Activated CD4-positive, alpha-beta memory T cell treated with anti-CD3 and anti-CD28 coated beads for 36 hours (primary cell): Measurements from ENCODE around the gene RYR2. TPM values are rescaled to one million over a fixed set of nuclear protein-coding genes. Genes with fewer than 3 reads are reported as not detected.

ENCODE experiments used
- CTCF ChIA-PET: fragments of 350-600 bp; sonication (Branson Sonifier 250); formaldehyde crosslinking; loops from one replicate; lab custom pipeline; 2021; ENCODE audit warnings: antibody characterized with exemption, inconsistent platforms; lab: Charles Lee
- POLR2A ChIA-PET: fragments of 350-600 bp; sonication (Branson Sonifier 250); formaldehyde crosslinking; loops from one replicate; lab custom pipeline; 2021; ENCODE audit warnings: antibody characterized with exemption; lab: Charles Lee
- DNase-seq: peaks from one replicate; pipeline ENCODE4 v3.0.0-alpha.2; 2020
- H3K27ac Mint-ChIP-seq: one replicate; pipeline ENCODE4 v1.8.0; 2021; ENCODE audit warnings: mixed read lengths
- H3K27me3 Mint-ChIP-seq: one replicate; pipeline ENCODE4 v1.8.0; 2021; ENCODE audit warnings: mixed read lengths
- H3K36me3 Mint-ChIP-seq: one replicate; pipeline ENCODE4 v1.8.0; 2021; ENCODE audit warnings: mixed read lengths
- H3K4me1 Mint-ChIP-seq: one replicate; pipeline ENCODE4 v1.8.0; 2021; ENCODE audit warnings: low read depth, mixed read lengths
- H3K4me3 Mint-ChIP-seq: one replicate; pipeline ENCODE4 v1.8.0; 2021; ENCODE audit warnings: mild to moderate bottlenecking, mixed read lengths
- H3K9me3 Mint-ChIP-seq: one replicate; pipeline ENCODE4 v1.8.0; 2021; ENCODE audit warnings: mixed read lengths
- intact Hi-C: fragments of 100-400 bp; cut with micrococcal nuclease; formaldehyde crosslinking; loops from one replicate; pipeline ENCODE4 v1.15.1; 2023
- total RNA-seq, 2 experiments: library from RNA; stranded (reverse); gene quantifications; one replicate each; pipeline ENCODE4 v1.2.3, GENCODE V29; 2021

RYR2 gene
- total RNA-seq, 2 experiments from 2014 or later, result 0.02 TPM

- CTCF ChIA-PET, result interaction anchor here (1.4 kb wide), 1 partner anchor 8 kb away, joined by 3 read pairs; no protein-coding TSS in a partner anchor
- H3K36me3 Mint-ChIP-seq, result no peaks in the 10 kb centered on the region
- H3K27ac Mint-ChIP-seq, result no peak overlapping the region
- POLR2A ChIA-PET, result no interaction called here
- H3K9me3 Mint-ChIP-seq, result no peaks in the 10 kb centered on the region
- intact Hi-C loops, result no loop called here
- no peak for DNase-seq
- no peak overlapping the region for H3K4me3 Mint-ChIP-seq
- H3K4me1 Mint-ChIP-seq, result no peaks in the 10 kb centered on the region
- H3K27me3 Mint-ChIP-seq, result no peaks in the 10 kb centered on the region
Observed at GRCh38 chr1:237539055-237539454, 497.1 kb downstream of the RYR2 start.

- Mint-ChIP-seq H3K4me3 (no peak overlapping the region), H3K4me1 (no peaks in the 10 kb centered on the region), H3K27ac (no peak overlapping the region), H3K9me3 (no peaks in the 10 kb centered on the region), H3K36me3 (no peaks in the 10 kb centered on the region), H3K27me3 (no peaks in the 10 kb centered on the region)
- intact Hi-C loops, result no loop called here
- ChIA-PET CTCF (no interaction called here), POLR2A (no interaction called here)
- no peak for DNase-seq
Observed at GRCh38 chr1:237542525-237543418, 500.8 kb downstream of the RYR2 start.

- POLR2A ChIA-PET, result no interaction called here
- intact Hi-C loops, result no loop called here
- no peaks in the 10 kb centered on the region for H3K36me3 Mint-ChIP-seq
Observed at GRCh38 chr1:237553078-237553477, 511.1 kb downstream of the RYR2 start.

GRCh38 chr1:237556911-237557310 is 514.9 kb downstream of the RYR2 start:
- no peaks in the 10 kb centered on the region for H3K4me1 Mint-ChIP-seq
- DNase-seq, result no peak
- intact Hi-C loops, result no loop called here
- peaks cover 6% of the 10 kb centered on the region for H3K9me3 Mint-ChIP-seq
- POLR2A ChIA-PET, result no interaction called here
- peaks cover 20% of the 10 kb centered on the region for H3K27me3 Mint-ChIP-seq
- H3K36me3 Mint-ChIP-seq, result no peaks in the 10 kb centered on the region
- no peak overlapping the region for H3K4me3 Mint-ChIP-seq
- CTCF ChIA-PET, result interaction anchor here (1.1 kb wide), 1 partner anchor 10 kb away, joined by 3 read pairs; no protein-coding TSS in a partner anchor
- no peak overlapping the region for H3K27ac Mint-ChIP-seq

More at GRCh38 chr1:237553078-237553477, 511.1 kb downstream of the RYR2 start:
- Mint-ChIP-seq H3K4me1 (no peaks in the 10 kb centered on the region), H3K27ac (no peak overlapping the region), H3K4me3 (no peak overlapping the region), H3K9me3 (peaks cover 2% of the 10 kb centered on the region), H3K27me3 (peaks cover 6% of the 10 kb centered on the region)
- DNase-seq, result no peak
- CTCF ChIA-PET, result no interaction called here

GRCh38 chr1:237562242-237562823 is 520.3 kb downstream of the RYR2 start:
- Mint-ChIP-seq H3K27ac (no peak overlapping the region), H3K4me3 (no peak overlapping the region), H3K27me3 (peaks cover 17% of the 10 kb centered on the region), H3K36me3 (no peaks in the 10 kb centered on the region), H3K4me1 (no peaks in the 10 kb centered on the region), H3K9me3 (peaks cover 6% of the 10 kb centered on the region)
- ChIA-PET POLR2A (no interaction called here), CTCF (interaction anchor here (0.6 to 2.1 kb wide), 11 partner anchors 9 to 1458 kb away, joined by 3 to 13 read pairs (median 3); no protein-coding TSS in a partner anchor)
- DNase-seq, result no peak
- intact Hi-C loops, result loop anchor here (5.0 kb wide), 1 partner anchor 1460 kb away; no protein-coding TSS in a partner anchor

GRCh38 chr1:237565236-237565635 is 523.3 kb downstream of the RYR2 start:
- no peaks in the 10 kb centered on the region for H3K9me3 Mint-ChIP-seq
- no peak for DNase-seq
- no peak overlapping the region for H3K4me3 Mint-ChIP-seq
- peaks cover 12% of the 10 kb centered on the region for H3K27me3 Mint-ChIP-seq
- no peaks in the 10 kb centered on the region for H3K36me3 Mint-ChIP-seq
- no peaks in the 10 kb centered on the region for H3K4me1 Mint-ChIP-seq
- CTCF ChIA-PET, result no interaction called here
- intact Hi-C loops, result no loop called here
- POLR2A ChIA-PET, result no interaction called here
- no peak overlapping the region for H3K27ac Mint-ChIP-seq

- ChIA-PET CTCF (interaction anchor here (1.1 kb wide), 1 partner anchor 10 kb away, joined by 3 read pairs; no protein-coding TSS in a partner anchor), POLR2A (no interaction called here)
- H3K27me3 Mint-ChIP-seq, result peaks cover 1% of the 10 kb centered on the region
- no peak for DNase-seq
- H3K4me1 Mint-ChIP-seq, result no peaks in the 10 kb centered on the region
- H3K9me3 Mint-ChIP-seq, result no peaks in the 10 kb centered on the region
- no peak overlapping the region for H3K27ac Mint-ChIP-seq
- H3K36me3 Mint-ChIP-seq, result no peaks in the 10 kb centered on the region
- intact Hi-C loops, result no loop called here
- H3K4me3 Mint-ChIP-seq, result no peak overlapping the region
Observed at GRCh38 chr1:237566581-237566980, 524.6 kb downstream of the RYR2 start.

GRCh38 chr1:237568955-237569354 is 527.0 kb downstream of the RYR2 start:
- intact Hi-C loops, result no loop called here
- no peaks in the 10 kb centered on the region for H3K9me3 Mint-ChIP-seq
- no peak overlapping the region for H3K4me3 Mint-ChIP-seq
- H3K27me3 Mint-ChIP-seq, result peaks cover 3% of the 10 kb centered on the region
- no peak for DNase-seq
- ChIA-PET POLR2A (no interaction called here), CTCF (interaction anchor here (0.7 kb wide), 1 partner anchor 707 kb away, joined by 3 read pairs; no protein-coding TSS in a partner anchor)
- no peaks in the 10 kb centered on the region for H3K4me1 Mint-ChIP-seq
- H3K27ac Mint-ChIP-seq, result no peak overlapping the region
- no peaks in the 10 kb centered on the region for H3K36me3 Mint-ChIP-seq

GRCh38 chr1:237570530-237570929 is 528.5 kb downstream of the RYR2 start:
- H3K4me3 Mint-ChIP-seq, result no peak overlapping the region
- no peak overlapping the region for H3K27ac Mint-ChIP-seq
- peaks cover 3% of the 10 kb centered on the region for H3K9me3 Mint-ChIP-seq
- CTCF ChIA-PET, result interaction anchor here (0.6 kb wide), 1 partner anchor 293 kb away, joined by 3 read pairs; no protein-coding TSS in a partner anchor
- H3K4me1 Mint-ChIP-seq, result no peaks in the 10 kb centered on the region
- H3K36me3 Mint-ChIP-seq, result no peaks in the 10 kb centered on the region
- POLR2A ChIA-PET, result no interaction called here
- DNase-seq, result no peak
- intact Hi-C loops, result no loop called here
- peaks cover 3% of the 10 kb centered on the region for H3K27me3 Mint-ChIP-seq

- Mint-ChIP-seq H3K4me3 (no peak overlapping the region), H3K4me1 (no peaks in the 10 kb centered on the region), H3K27ac (no peak overlapping the region), H3K27me3 (peaks cover 3% of the 10 kb centered on the region), H3K36me3 (no peaks in the 10 kb centered on the region), H3K9me3 (peaks cover 13% of the 10 kb centered on the region)
- ChIA-PET POLR2A (no interaction called here), CTCF (no interaction called here)
- intact Hi-C loops, result no loop called here
- no peak for DNase-seq
Observed at GRCh38 chr1:237574536-237574935, 532.6 kb downstream of the RYR2 start.

GRCh38 chr1:237578540-237578939 is 536.6 kb downstream of the RYR2 start:
- intact Hi-C loops, result no loop called here
- no peaks in the 10 kb centered on the region for H3K27me3 Mint-ChIP-seq
- H3K4me3 Mint-ChIP-seq, result no peak overlapping the region
- H3K4me1 Mint-ChIP-seq, result no peaks in the 10 kb centered on the region
- ChIA-PET POLR2A (no interaction called here), CTCF (no interaction called here)
- H3K36me3 Mint-ChIP-seq, result no peaks in the 10 kb centered on the region
- no peak overlapping the region for H3K27ac Mint-ChIP-seq
- peaks cover 13% of the 10 kb centered on the region for H3K9me3 Mint-ChIP-seq
- DNase-seq, result no peak

- no peak overlapping the region for H3K4me3 Mint-ChIP-seq
- intact Hi-C loops, result no loop called here
- H3K27me3 Mint-ChIP-seq, result no peaks in the 10 kb centered on the region
- DNase-seq, result no peak
- no peaks in the 10 kb centered on the region for H3K36me3 Mint-ChIP-seq
- CTCF ChIA-PET, result no interaction called here
- POLR2A ChIA-PET, result no interaction called here
- H3K4me1 Mint-ChIP-seq, result no peaks in the 10 kb centered on the region
- H3K27ac Mint-ChIP-seq, result no peak overlapping the region
- peaks cover 7% of the 10 kb centered on the region for H3K9me3 Mint-ChIP-seq
Observed at GRCh38 chr1:237580726-237581125, 538.7 kb downstream of the RYR2 start.
